ENCODE data around the gene USP35.

DNA sequence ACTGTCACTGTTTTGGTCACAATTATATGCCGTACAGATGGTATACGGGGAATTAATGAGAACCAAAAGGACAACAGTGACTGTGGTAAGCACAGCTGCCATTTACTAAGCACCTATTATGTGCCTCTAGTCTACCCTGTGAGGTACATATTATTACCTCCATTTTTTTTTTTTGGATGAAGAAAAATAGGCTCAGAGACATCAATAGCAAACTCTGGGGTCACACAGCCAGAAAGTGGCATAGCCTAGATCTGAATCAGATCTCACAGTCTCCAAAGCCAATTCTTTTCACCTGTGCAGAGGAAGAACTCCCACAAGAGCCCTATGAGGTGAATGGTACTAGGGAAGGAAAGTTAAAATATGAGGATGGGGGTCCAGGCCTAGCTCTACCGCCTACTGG is 68.9 kb downstream of the USP35 start:
- TF ChIP-seq, protein P1, sequence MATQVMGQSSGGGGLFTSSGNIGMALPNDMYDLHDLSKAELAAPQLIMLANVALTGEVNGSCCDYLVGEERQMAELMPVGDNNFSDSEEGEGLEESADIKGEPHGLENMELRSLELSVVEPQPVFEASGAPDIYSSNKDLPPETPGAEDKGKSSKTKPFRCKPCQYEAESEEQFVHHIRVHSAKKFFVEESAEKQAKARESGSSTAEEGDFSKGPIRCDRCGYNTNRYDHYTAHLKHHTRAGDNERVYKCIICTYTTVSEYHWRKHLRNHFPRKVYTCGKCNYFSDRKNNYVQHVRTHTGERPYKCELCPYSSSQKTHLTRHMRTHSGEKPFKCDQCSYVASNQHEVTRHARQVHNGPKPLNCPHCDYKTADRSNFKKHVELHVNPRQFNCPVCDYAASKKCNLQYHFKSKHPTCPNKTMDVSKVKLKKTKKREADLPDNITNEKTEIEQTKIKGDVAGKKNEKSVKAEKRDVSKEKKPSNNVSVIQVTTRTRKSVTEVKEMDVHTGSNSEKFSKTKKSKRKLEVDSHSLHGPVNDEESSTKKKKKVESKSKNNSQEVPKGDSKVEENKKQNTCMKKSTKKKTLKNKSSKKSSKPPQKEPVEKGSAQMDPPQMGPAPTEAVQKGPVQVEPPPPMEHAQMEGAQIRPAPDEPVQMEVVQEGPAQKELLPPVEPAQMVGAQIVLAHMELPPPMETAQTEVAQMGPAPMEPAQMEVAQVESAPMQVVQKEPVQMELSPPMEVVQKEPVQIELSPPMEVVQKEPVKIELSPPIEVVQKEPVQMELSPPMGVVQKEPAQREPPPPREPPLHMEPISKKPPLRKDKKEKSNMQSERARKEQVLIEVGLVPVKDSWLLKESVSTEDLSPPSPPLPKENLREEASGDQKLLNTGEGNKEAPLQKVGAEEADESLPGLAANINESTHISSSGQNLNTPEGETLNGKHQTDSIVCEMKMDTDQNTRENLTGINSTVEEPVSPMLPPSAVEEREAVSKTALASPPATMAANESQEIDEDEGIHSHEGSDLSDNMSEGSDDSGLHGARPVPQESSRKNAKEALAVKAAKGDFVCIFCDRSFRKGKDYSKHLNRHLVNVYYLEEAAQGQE (IDR thresholded peaks at IDR 0.05; ENCODE audit: insufficient read depth in 1 of 2, low read depth in 2 of 2, low read length in 1 of 2) = no peak
- TF ChIP-seq, protein P2, sequence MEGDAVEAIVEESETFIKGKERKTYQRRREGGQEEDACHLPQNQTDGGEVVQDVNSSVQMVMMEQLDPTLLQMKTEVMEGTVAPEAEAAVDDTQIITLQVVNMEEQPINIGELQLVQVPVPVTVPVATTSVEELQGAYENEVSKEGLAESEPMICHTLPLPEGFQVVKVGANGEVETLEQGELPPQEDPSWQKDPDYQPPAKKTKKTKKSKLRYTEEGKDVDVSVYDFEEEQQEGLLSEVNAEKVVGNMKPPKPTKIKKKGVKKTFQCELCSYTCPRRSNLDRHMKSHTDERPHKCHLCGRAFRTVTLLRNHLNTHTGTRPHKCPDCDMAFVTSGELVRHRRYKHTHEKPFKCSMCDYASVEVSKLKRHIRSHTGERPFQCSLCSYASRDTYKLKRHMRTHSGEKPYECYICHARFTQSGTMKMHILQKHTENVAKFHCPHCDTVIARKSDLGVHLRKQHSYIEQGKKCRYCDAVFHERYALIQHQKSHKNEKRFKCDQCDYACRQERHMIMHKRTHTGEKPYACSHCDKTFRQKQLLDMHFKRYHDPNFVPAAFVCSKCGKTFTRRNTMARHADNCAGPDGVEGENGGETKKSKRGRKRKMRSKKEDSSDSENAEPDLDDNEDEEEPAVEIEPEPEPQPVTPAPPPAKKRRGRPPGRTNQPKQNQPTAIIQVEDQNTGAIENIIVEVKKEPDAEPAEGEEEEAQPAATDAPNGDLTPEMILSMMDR (IDR thresholded peaks at IDR 0.05) = no peak
- TF ChIP-seq TCF7L2 (IDR thresholded peaks at IDR 0.05; ENCODE audit: low read depth, low read length) (no peak), POLR2AphosphoS5 (IDR thresholded peaks at IDR 0.05; ENCODE audit: low read depth, low read length) (no peak), SIN3A (IDR thresholded peaks at IDR 0.05; ENCODE audit: borderline replicate concordance, insufficient read depth, low read depth, low read length) (no peak)

All from Panc1 (cell line).